ENCODE results near the gene NDUFV3.
"Not testable (repeated sequence)": the region's sequence is repeated elsewhere in the genome, so short reads cannot be mapped to it uniquely, and the experiment has no call there.

Gene NDUFV3

DNA sequence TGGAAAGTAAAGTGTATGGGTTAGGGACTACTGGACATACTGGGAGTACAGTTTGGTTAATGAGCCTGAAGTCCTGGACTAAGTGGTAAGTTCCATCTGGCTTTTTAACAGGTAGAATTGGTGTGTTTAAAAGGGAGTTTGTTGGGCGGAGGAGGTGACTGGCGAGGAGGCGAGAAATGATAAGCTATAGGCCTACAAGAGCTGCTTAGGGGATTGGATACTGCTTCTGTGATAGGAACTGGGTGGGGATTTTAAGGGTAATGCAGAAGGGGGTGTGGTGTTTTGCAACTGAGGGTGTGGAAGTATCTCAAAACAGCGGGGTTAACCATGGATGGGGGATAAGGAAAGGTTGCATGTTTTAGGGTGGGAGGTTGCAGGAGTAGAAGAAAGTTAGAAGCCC is 28.8 kb downstream of the NDUFV3 start:
- no peak for TF ChIP-seq CTCF (IDR thresholded peaks at IDR 0.05; ENCODE audit: control insufficient read depth, insufficient read depth, low read depth, low read length, missing control alignments)
- H3K4me3 ChIP-seq (ENCODE audit: control insufficient read depth, low read depth, low read length), result no peak overlapping the region
- no peak for DNase-seq (ENCODE audit: low read depth)

DNA sequence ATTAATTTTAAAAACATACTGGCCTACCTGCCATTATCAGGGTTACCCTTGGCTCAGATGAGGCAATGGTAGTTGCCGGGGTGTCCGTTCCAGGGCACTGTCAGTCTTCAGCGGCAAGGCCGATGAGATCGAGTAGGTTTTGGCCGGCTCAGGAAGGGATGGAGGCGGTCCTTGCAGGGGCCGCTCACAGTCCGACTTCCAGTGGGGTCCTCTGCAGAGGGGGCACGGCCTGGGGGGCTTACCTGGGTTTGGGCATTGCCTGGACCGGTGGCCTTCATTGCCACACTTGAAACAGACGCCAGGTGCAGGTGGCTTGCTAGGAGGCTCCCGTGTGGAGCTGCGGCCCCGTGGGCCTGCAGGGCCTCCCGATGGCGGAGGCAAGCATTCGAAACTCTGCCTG is 29.8 kb downstream of the NDUFV3 start:
- DNase-seq (ENCODE audit: low read depth), result no peak
- no peak for TF ChIP-seq CTCF (IDR thresholded peaks at IDR 0.05; ENCODE audit: control insufficient read depth, insufficient read depth, low read depth, low read length, missing control alignments)
- no peak overlapping the region for H3K4me3 ChIP-seq (ENCODE audit: control insufficient read depth, low read depth, low read length)

DNA sequence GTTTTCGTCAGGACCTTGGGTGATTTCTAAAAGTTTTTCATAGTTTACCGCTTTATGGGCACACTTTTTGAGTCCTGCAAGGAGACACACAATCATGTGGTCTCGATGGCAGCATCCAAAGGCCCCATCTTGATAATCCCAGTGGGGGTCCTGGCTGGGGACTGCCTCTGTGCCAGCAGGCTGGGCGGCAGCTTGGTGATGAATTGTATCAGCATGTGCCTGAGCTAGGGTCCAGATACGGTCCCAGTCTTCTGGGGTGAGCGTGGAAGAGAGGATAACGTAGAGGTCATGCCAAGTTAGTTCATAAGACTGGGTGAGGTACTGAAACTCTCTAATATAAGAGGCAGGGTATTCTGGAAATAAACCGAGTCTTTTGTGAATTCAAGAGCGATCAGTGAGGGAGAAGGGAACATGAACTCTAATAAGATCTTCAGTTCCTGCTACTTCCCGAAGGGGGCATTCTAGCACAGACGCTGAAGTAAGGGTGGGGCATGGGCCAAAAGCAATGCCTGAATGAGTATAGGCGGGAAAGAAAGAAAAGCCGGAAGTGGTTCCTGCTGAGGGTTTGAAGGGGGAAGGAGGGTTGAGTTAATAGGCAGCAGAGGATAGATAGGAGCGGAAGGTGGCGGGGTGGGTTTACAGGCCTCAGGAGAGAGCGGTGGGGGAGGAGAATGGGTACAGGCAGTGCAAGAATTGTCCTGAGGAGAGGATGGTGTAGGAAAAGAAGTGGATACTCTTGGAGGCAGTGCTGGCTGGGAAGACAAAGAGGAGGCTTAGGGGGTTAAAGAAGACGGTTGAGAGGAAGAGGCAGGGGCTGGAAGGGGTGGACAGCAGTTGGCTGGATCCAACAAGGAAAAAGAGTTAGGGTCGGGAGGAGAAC is 30.7 kb downstream of the NDUFV3 start:
- TF ChIP-seq CTCF (IDR thresholded peaks at IDR 0.05; ENCODE audit: control insufficient read depth, insufficient read depth, low read depth, low read length, missing control alignments), result peak; percentile 87

DNA sequence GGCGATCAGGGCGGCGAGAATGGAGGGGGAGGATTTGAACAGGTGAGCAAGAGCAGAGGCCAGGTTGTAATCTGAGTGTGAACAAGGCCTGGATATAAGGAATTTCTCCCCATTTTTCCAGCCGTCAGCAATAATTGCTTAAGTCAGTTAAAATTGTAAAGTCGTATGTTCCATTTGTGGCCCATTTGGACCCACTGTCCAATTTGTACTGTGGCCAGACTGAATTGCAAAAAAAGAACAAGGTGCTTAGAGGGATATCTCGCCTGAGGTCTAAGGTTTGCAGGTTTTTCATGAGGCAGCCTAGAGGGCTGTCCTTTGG is 31.3 kb downstream of the NDUFV3 start:
- no peak for DNase-seq (ENCODE audit: low read depth)
- no peak overlapping the region for H3K4me3 ChIP-seq (ENCODE audit: control insufficient read depth, low read depth, low read length)
- no peak for TF ChIP-seq CTCF (IDR thresholded peaks at IDR 0.05; ENCODE audit: control insufficient read depth, insufficient read depth, low read depth, low read length, missing control alignments)

More for the DNA sequence above, 30.7 kb downstream of the NDUFV3 start:
- H3K4me3 ChIP-seq (ENCODE audit: control insufficient read depth, low read depth, low read length), result peak overlapping the region; percentile 16
- DNase-seq (ENCODE audit: low read depth), result peak; percentile 52

DNA sequence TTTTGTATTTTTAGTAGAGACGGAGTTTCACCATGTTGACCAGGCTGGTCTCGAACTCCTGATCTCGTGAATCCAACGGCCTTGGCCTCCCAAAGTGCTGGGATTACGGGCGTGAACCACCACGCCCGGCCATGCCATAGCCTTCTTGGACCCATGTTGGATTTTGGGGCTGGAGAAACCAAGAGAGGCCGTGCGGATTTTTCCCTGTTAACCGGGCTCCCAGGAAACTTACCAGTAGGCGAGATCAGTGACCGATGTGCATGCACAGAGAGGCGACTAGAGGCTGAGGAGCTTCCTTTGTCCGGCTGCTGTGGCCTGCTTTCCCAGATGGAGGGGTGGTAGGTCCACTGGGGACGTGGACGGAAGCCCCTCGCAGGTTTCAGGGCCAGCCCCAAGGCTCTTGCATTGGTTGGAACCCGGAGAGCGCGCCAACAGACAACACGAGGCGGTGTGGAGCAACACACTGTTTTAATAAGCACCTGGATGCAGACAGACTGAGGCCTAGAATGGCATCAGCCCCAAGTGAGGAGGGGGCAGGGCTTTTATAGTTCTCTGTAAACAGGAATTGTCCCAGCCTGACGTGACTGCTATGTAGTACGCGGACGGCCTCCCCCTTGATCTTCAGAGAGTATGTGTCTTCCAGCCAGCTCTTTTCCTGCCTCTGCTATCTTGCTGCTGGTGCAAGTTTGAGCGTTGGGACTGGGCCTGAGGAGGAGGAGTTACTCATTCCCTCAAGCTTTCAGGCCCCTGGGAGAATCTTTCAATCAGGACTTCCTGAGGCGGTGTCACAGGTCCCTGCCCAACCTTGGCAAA is 32.2 kb downstream of the NDUFV3 start, which contains the start of gene ERVH48-1:
TSS of gene ERVH48-1 (minus strand) at position 517 of the 813 bp plus-strand sequence. CDS start 6,624 bp downstream, outside the sequence.
- no peak for TF ChIP-seq CTCF (IDR thresholded peaks at IDR 0.05; ENCODE audit: control insufficient read depth, insufficient read depth, low read depth, low read length, missing control alignments)
- H3K4me3 ChIP-seq (ENCODE audit: control insufficient read depth, low read depth, low read length), result no peak within 1 kb of the TSS
- DNase-seq (ENCODE audit: low read depth), result no peak

- DNase-seq (ENCODE audit: low read depth); H3K4me3 ChIP-seq (ENCODE audit: control insufficient read depth, low read depth, low read length): not testable (repeated sequence)
These were observed 34.5 kb downstream of the NDUFV3 start for GRCh38 chr21:42927474-42928200.
